OCI-LY1 (cell line): ENCODE measurements around the gene MRO.

Experiments
- H2AFZ ChIP-seq: fragments of 200-600 bp; sonication (generic), shearing (Covaris generic); 2 replicates; pipeline ENCODE4 v1.6.0; 2014; ENCODE audit warnings: antibody characterized with exemption, mild to moderate bottlenecking, low read length
- H3F3A ChIP-seq: fragments of 200-600 bp; sonication (generic), shearing (Covaris generic); 2 replicates; pipeline ENCODE4 v1.6.0; 2014; ENCODE audit warnings: mild to moderate bottlenecking, antibody characterized with exemption, low read length, moderate library complexity; ENCODE audit not compliant: insufficient read depth
- H3K27ac ChIP-seq: fragments of 200-600 bp; sonication (generic); 2 replicates; pipeline ENCODE4 v1.5.1; 2014; ENCODE audit warnings: low read length, mixed run types, mild to moderate bottlenecking, low read depth; ENCODE audit not compliant: poor library complexity, severe bottlenecking
- H3K27me3 ChIP-seq: fragments of 200-600 bp; sonication (generic); 2 replicates; pipeline ENCODE4 v1.6.0; 2014; ENCODE audit warnings: antibody characterized with exemption, mild to moderate bottlenecking, low read length, moderate library complexity; ENCODE audit not compliant: insufficient read depth
- H3K36me3 ChIP-seq: fragments of 200-600 bp; sonication (generic); 2 replicates; pipeline ENCODE4 v1.6.1; 2014; ENCODE audit warnings: mild to moderate bottlenecking, antibody characterized with exemption, low read length, moderate library complexity, mixed read lengths; ENCODE audit not compliant: insufficient read depth
- H3K4me1 ChIP-seq: fragments of 200-600 bp; sonication (generic); 2 replicates; pipeline ENCODE4 v1.5.1; 2014; ENCODE audit warnings: mild to moderate bottlenecking, low read length, moderate library complexity; ENCODE audit not compliant: insufficient read depth, severe bottlenecking
- H3K4me2 ChIP-seq: fragments of 200-600 bp; sonication (generic), shearing (Covaris generic); 2 replicates; pipeline ENCODE4 v1.6.1; 2014; ENCODE audit warnings: low read length
- H3K4me3 ChIP-seq: fragments of 200-600 bp; sonication (generic); 2 replicates; pipeline ENCODE4 v1.5.1; 2014; ENCODE audit warnings: low read length, low read depth, mild to moderate bottlenecking, mixed read lengths; ENCODE audit not compliant: poor library complexity, severe bottlenecking
- H3K79me2 ChIP-seq: fragments of 200-600 bp; shearing (Covaris generic); 2 replicates; pipeline ENCODE4 v1.6.1; 2016; ENCODE audit warnings: mixed run types, low read length, mixed read lengths; ENCODE audit not compliant: insufficient read depth
- H3K9ac ChIP-seq: fragments of 200-600 bp; sonication (generic), shearing (Covaris generic); 2 replicates; pipeline ENCODE4 v1.6.1; 2014; ENCODE audit warnings: mild to moderate bottlenecking, low read length, mixed read lengths
- H3K9me2 ChIP-seq: fragments of 200-600 bp; sonication (generic), shearing (Covaris generic); 2 replicates; pipeline ENCODE4 v1.6.1; 2014; ENCODE audit warnings: low read depth, mild to moderate bottlenecking, low read length, mixed read lengths
- H3K9me3 ChIP-seq: fragments of 200-600 bp; shearing (Covaris generic); 2 replicates; pipeline ENCODE4 v1.6.1; 2014; ENCODE audit warnings: low read length, mixed read lengths
- H4K20me1 ChIP-seq: fragments of 200-600 bp; sonication (generic), shearing (Covaris generic); 2 replicates; pipeline ENCODE4 v1.6.0; 2016; ENCODE audit warnings: mild to moderate bottlenecking, low read length; ENCODE audit not compliant: insufficient read depth
- CTCF ChIP-seq: fragments of 200-600 bp; sonication (generic), shearing (Covaris generic); IDR thresholded peaks from 2 replicates; pipeline ENCODE4 v1.5.1; 2017; ENCODE audit warnings: mild to moderate bottlenecking, antibody characterized with exemption, low read length, moderate library complexity, mixed read lengths
- EZH2 ChIP-seq: fragments of 200-600 bp; sonication (generic), shearing (Covaris generic); IDR thresholded peaks from 2 replicates; pipeline ENCODE4 v1.8.0; 2017; ENCODE audit warnings: borderline replicate concordance, mixed run types, mild to moderate bottlenecking, antibody characterized with exemption, low read length, moderate library complexity, mixed read lengths

Gene MRO

DNA sequence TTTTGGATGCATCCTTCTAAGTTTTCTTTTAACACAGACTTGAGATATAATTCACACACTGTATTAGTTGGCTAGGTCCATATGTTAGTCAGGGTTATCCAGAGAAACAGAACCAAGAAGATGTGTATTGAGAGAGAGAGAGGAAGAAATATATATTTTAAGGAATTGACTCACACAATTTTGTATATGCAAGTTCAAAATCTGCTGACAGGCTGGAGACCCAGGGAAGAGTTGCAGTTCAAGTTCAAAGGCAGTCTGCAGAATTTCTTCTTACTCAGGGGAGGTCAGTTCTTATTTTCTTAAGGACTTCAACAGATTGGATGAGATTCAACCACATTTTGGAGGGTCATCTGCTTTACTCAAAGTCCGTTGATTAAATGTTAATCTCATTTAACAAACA, 23.0 kb upstream of the MRO start:
- H3K27ac ChIP-seq = no peak overlapping the region
- H3K79me2 ChIP-seq = no peaks in the 10 kb centered on the region
- no peaks in the 10 kb centered on the region for H3K9me2 ChIP-seq
- H3F3A ChIP-seq = no peaks in the 10 kb centered on the region
- no peaks in the 10 kb centered on the region for H3K36me3 ChIP-seq
- no peak for TF ChIP-seq EZH2
- TF ChIP-seq CTCF = no peak
- H3K27me3 ChIP-seq = no peaks in the 10 kb centered on the region
- no peaks in the 10 kb centered on the region for H3K4me1 ChIP-seq
- no peaks in the 10 kb centered on the region for H4K20me1 ChIP-seq
- no peak overlapping the region for H3K4me2 ChIP-seq
- no peaks in the 10 kb centered on the region for H3K9me3 ChIP-seq
- H3K4me3 ChIP-seq = no peak overlapping the region
- no peak overlapping the region for H3K9ac ChIP-seq
- no peak overlapping the region for H2AFZ ChIP-seq

DNA sequence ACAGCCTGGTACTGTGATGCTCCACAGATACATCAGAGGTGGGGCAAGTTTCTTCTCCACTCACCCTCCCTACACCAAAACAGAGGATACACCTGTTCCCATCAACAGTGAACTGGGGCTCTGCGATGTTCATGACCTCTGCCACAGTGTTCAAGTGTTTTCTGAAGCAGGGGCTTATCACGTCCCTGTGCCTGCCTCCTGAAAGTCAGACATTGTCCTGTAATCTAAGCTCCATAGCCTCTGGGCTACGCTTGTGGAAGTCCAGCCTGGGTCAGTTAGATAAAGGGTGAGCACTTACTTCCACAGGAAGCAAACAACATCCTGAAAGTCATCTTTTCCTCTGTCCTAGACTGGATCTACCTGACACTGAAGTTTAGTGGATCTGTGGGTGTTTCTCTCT, 20.2 kb upstream of the MRO start:
- Histone ChIP-seq H2AFZ (no peak overlapping the region), H3K4me3 (no peak overlapping the region), H3K4me2 (no peak overlapping the region), H3K27ac (no peak overlapping the region), H3K36me3 (no peaks in the 10 kb centered on the region), H3K4me1 (peaks cover 11% of the 10 kb centered on the region), H3K9ac (no peak overlapping the region), H3K9me3 (no peaks in the 10 kb centered on the region), H3F3A (no peaks in the 10 kb centered on the region), H3K79me2 (no peaks in the 10 kb centered on the region), H3K27me3 (no peaks in the 10 kb centered on the region), H3K9me2 (no peaks in the 10 kb centered on the region), H4K20me1 (no peaks in the 10 kb centered on the region)
- TF ChIP-seq CTCF (no peak), EZH2 (no peak)

DNA sequence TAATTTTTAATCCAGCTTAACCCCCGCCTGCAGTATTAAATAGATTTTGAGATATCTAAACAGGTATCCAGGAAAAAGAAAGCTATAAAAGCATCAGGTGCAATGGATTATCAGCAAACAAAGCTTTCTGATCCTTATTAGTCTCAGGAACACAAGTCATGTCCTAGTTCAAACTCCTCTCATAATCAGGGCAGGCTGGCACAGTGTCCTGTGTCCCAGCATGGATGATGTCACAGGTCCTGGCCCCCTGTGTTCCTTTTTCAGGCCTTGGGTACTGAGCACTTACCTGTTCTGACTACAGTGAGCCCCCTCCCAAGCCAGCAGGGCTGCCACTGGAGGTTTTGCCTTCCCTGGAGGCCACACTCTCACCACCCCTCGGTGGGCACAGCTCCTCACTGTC, 19.5 kb upstream of the MRO start:
- Histone ChIP-seq H3K36me3 (no peaks in the 10 kb centered on the region), H3K79me2 (no peaks in the 10 kb centered on the region), H3K9ac (no peak overlapping the region), H3K4me2 (no peak overlapping the region), H3K27ac (no peak overlapping the region), H2AFZ (no peak overlapping the region), H3F3A (no peaks in the 10 kb centered on the region), H3K27me3 (no peaks in the 10 kb centered on the region), H4K20me1 (no peaks in the 10 kb centered on the region), H3K9me3 (no peaks in the 10 kb centered on the region), H3K9me2 (no peaks in the 10 kb centered on the region), H3K4me1 (peaks cover 11% of the 10 kb centered on the region), H3K4me3 (no peak overlapping the region)
- TF ChIP-seq CTCF (no peak), EZH2 (no peak)
